Neutrophil (primary cell): ENCODE data around the gene FGD2.

Source experiments
- H3K27ac ChIP-seq: fragments of 200-600 bp; sonication (generic); 2 replicates; pipeline ENCODE4 v1.5.1; 2016; ENCODE audit warnings: mild to moderate bottlenecking, moderate library complexity
- H3K27me3 ChIP-seq: fragments of 200-600 bp; sonication (generic); 2 replicates; pipeline ENCODE4 v1.6.0; 2016; ENCODE audit warnings: mild to moderate bottlenecking
- H3K36me3 ChIP-seq: fragments of 200-600 bp; sonication (generic); 2 replicates; pipeline ENCODE4 v1.5.1; 2017
- H3K4me1 ChIP-seq, 2 experiments: fragments of 200-600 bp in 1 of 2; sonication (generic) in 1 of 2; 1 replicate in 1 of 2; 2 replicates in 1 of 2; pipeline versions ENCODE4 v1.5.1 to v1.6.1; 2013 to 2016; ENCODE audit warnings: low read depth in 1 of 2, low read length in 1 of 2, mild to moderate bottlenecking in 1 of 2, moderate library complexity in 1 of 2; ENCODE audit not compliant: control insufficient read depth in 1 of 2, insufficient read depth in 1 of 2
- H3K4me3 ChIP-seq, 2 experiments: fragments of 200-600 bp in 1 of 2; sonication (generic) in 1 of 2; 1 replicate in 1 of 2; 2 replicates in 1 of 2; pipeline ENCODE4 v1.5.1; 2013 to 2016; ENCODE audit warnings: low read depth in 1 of 2, low read length in 1 of 2, mild to moderate bottlenecking in 1 of 2, moderate library complexity in 1 of 2
- H3K9me3 ChIP-seq: fragments of 200-600 bp; sonication (generic); 2 replicates; pipeline ENCODE4 v1.5.1; 2016
- CTCF ChIP-seq: fragments of 200-600 bp; sonication (generic); IDR thresholded peaks from 2 replicates; pipeline ENCODE4 v1.5.1; 2016; ENCODE audit warnings: antibody characterized with exemption

FGD2 gene

GRCh38 chr6:36978421-36979346, 26.8 kb upstream of the FGD2 start:
- TF ChIP-seq CTCF, result no peak
- H3K27ac ChIP-seq, result no peak overlapping the region
- peaks cover 2 to 4% of the 10 kb centered on the region in 2 experiments for H3K4me1 ChIP-seq
- H3K9me3 ChIP-seq, result no peaks in the 10 kb centered on the region
- no peak overlapping the region for H3K4me3 ChIP-seq
- no peaks in the 10 kb centered on the region for H3K27me3 ChIP-seq
- H3K36me3 ChIP-seq, result peaks cover 73% of the 10 kb centered on the region

- Histone ChIP-seq H3K36me3 (peaks cover 66% of the 10 kb centered on the region), H3K27ac (no peak overlapping the region)
Observed at GRCh38 chr6:36979347-36979742, 26.1 kb upstream of the FGD2 start.

GRCh38 chr6:36980129-36980528, 25.3 kb upstream of the FGD2 start:
- Histone ChIP-seq H3K9me3 (no peaks in the 10 kb centered on the region), H3K27me3 (no peaks in the 10 kb centered on the region), H3K4me1 (peaks cover 17% of the 10 kb centered on the region in 2 experiments), H3K36me3 (peaks cover 58% of the 10 kb centered on the region), H3K4me3 (no peak overlapping the region), H3K27ac (no peak overlapping the region)
- TF ChIP-seq CTCF, result no peak

More at GRCh38 chr6:36979347-36979742, 26.1 kb upstream of the FGD2 start:
- no peaks in the 10 kb centered on the region for H3K9me3 ChIP-seq
- TF ChIP-seq CTCF, result no peak
- H3K4me1 ChIP-seq, result peaks cover 9% of the 10 kb centered on the region in 2 experiments
- H3K27me3 ChIP-seq, result no peaks in the 10 kb centered on the region
- no peak overlapping the region for H3K4me3 ChIP-seq

- Histone ChIP-seq H3K27me3 (no peaks in the 10 kb centered on the region), H3K9me3 (no peaks in the 10 kb centered on the region), H3K36me3 (peaks cover 49% of the 10 kb centered on the region), H3K27ac (no peak overlapping the region), H3K4me1 (peaks cover 20 to 22% of the 10 kb centered on the region in 2 experiments), H3K4me3 (no peak overlapping the region)
- no peak for TF ChIP-seq CTCF
Observed at GRCh38 chr6:36980876-36981619, 24.4 kb upstream of the FGD2 start.

- H3K4me1 ChIP-seq, result peaks cover 30 to 34% of the 10 kb centered on the region in 2 experiments
- peak overlapping the region; percentile 18 for H3K27ac ChIP-seq
- peaks cover 24% of the 10 kb centered on the region for H3K36me3 ChIP-seq
- H3K27me3 ChIP-seq, result no peaks in the 10 kb centered on the region
- TF ChIP-seq CTCF, result no peak
- no peaks in the 10 kb centered on the region for H3K9me3 ChIP-seq
- no peak overlapping the region for H3K4me3 ChIP-seq
Observed at GRCh38 chr6:36983538-36983937, 21.9 kb upstream of the FGD2 start.
